ENCODE results near the gene DYNC1H1.

DYNC1H1 gene

DNA sequence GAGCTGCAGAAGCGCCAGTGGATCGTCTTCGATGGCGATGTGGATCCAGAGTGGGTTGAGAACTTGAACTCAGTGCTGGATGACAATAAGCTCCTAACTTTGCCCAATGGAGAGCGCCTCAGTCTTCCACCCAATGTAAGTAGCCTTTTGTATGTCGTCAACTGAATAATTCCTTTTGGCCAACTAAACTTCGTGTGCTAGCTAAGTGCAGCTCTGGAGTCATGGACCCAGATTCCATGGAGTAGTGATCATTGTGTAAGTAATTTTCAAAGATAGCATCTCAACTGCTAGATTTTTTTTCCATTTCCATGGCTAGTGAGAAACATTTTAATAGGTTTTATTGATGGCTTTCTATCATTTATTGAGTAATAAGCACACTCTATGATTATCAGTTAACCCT is 48.0 kb downstream of the DYNC1H1 start:
- CTCF ChIA-PET = no interaction called here
- POLR2A ChIA-PET = no interaction called here
- DNase-seq (ENCODE audit: extremely low spot score) = no peak
- no peak for TF ChIP-seq HDGF (IDR thresholded peaks at IDR 0.05; ENCODE audit: borderline replicate concordance)
- TF ChIP-seq TARDBP (IDR thresholded peaks at IDR 0.05) = no peak
- no peak for TF ChIP-seq SUZ12 (IDR thresholded peaks at IDR 0.05)
- TF ChIP-seq, protein P1, sequence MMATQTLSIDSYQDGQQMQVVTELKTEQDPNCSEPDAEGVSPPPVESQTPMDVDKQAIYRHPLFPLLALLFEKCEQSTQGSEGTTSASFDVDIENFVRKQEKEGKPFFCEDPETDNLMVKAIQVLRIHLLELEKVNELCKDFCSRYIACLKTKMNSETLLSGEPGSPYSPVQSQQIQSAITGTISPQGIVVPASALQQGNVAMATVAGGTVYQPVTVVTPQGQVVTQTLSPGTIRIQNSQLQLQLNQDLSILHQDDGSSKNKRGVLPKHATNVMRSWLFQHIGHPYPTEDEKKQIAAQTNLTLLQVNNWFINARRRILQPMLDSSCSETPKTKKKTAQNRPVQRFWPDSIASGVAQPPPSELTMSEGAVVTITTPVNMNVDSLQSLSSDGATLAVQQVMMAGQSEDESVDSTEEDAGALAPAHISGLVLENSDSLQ (IDR thresholded peaks at IDR 0.05) = no peak
- TF ChIP-seq CTBP1 (IDR thresholded peaks at IDR 0.05; ENCODE audit: borderline replicate concordance) = no peak
- no peak for TF ChIP-seq ZNF384 (IDR thresholded peaks at IDR 0.05)
- no peak for TF ChIP-seq L3MBTL2 (conservative IDR thresholded peaks at IDR 0.05)
- no peak for TF ChIP-seq ARNT (IDR thresholded peaks at IDR 0.05)

DNA sequence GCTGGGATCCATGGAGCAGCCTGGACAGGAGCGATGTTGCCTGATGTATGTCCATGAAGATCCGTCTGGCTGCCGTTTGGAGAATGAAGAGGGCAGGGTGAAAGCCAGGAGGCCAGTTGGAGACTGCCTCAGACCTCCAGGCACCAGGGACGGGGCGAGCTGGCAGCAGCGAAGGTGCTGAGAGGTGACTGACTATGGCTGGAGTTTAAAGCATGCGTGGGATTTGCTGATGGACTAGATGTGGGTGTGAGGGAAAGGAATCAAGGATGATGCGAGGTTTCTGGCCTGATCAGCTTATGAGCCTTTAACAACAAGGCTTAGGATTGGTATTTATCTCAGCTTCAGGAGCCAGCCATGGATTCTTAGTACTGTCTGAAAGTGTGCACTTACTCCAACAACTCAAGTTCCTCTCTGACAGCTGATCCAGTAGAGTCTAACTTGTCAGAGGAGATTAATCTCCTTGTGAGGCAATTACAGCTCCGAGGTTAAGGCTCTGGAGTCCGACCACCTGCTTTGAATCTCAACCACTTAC is 49.4 kb downstream of the DYNC1H1 start:
- no peak for DNase-seq (ENCODE audit: extremely low spot score)
- TF ChIP-seq ELF4 (IDR thresholded peaks at IDR 0.05) (no peak), SP1 (IDR thresholded peaks at IDR 0.05) (no peak), L3MBTL2 (conservative IDR thresholded peaks at IDR 0.05) (no peak), FOXA1 (IDR thresholded peaks at IDR 0.05) (no peak), FOXM1 (IDR thresholded peaks at IDR 0.05; ENCODE audit: borderline replicate concordance) (no peak), FOXK2 (IDR thresholded peaks at IDR 0.05) (no peak), SUZ12 (IDR thresholded peaks at IDR 0.05) (no peak), LEF1 (IDR thresholded peaks at IDR 0.05; ENCODE audit: borderline replicate concordance) (no peak), TARDBP (IDR thresholded peaks at IDR 0.05) (no peak), HDGF (IDR thresholded peaks at IDR 0.05; ENCODE audit: borderline replicate concordance) (no peak), CTBP1 (IDR thresholded peaks at IDR 0.05; ENCODE audit: borderline replicate concordance) (no peak), ZNF384 (IDR thresholded peaks at IDR 0.05) (no peak), BHLHE40 (IDR thresholded peaks at IDR 0.05; ENCODE audit: borderline replicate concordance) (no peak), ARNT (IDR thresholded peaks at IDR 0.05) (no peak), NFRKB (IDR thresholded peaks at IDR 0.05) (no peak)
- TF ChIP-seq, protein P1 (IDR thresholded peaks at IDR 0.05) = no peak
- ChIA-PET POLR2A (no interaction called here), CTCF (no interaction called here)

DNA sequence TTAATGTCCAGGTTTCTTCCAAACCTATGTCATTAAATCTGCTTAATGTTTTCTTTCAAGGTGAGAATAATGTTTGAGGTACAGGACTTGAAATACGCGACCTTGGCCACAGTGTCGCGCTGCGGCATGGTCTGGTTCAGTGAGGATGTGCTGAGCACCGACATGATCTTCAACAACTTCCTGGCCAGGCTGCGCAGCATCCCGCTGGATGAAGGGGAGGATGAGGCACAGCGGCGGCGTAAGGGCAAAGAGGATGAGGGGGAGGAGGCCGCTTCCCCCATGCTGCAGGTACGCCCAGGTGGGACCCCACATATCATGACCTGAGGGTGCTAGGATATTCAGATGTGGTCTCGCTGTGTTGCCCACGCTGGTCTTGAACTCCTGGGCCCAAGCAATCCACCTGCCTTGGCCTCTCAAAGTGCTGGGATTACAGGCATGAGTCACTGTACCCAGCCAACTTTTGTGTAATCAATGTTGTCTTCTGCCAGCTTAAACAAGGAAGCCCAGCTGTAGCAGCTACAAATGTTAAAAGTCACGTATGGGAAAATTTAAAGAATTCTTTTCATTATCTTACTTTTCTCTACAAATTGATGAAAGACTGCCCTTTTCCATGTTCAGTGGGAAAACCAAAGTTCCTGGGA is 50.8 kb downstream of the DYNC1H1 start:
- ChIA-PET CTCF (no interaction called here), POLR2A (no interaction called here)
- TF ChIP-seq BHLHE40 (IDR thresholded peaks at IDR 0.05; ENCODE audit: borderline replicate concordance) (no peak), LEF1 (IDR thresholded peaks at IDR 0.05; ENCODE audit: borderline replicate concordance) (no peak), FOXM1 (IDR thresholded peaks at IDR 0.05; ENCODE audit: borderline replicate concordance) (no peak), NFRKB (IDR thresholded peaks at IDR 0.05) (no peak), ELF4 (IDR thresholded peaks at IDR 0.05) (no peak)
- DNase-seq (ENCODE audit: extremely low spot score) = no peak

DNA sequence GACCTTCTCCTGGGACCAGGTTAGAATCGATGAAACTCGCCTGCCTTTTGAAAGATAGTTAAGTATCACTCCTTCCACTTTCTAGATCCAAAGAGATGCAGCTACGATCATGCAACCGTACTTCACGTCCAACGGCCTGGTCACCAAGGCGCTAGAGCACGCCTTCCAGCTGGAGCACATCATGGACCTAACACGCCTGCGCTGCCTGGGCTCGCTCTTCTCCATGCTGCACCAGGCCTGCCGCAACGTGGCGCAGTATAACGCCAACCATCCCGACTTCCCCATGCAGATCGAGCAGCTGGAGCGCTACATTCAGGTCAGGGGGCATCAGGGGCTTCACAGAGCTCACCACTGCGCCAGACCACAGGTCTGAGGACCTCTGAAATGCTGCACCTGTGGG is 51.4 kb downstream of the DYNC1H1 start:
- ChIA-PET POLR2A (no interaction called here), CTCF (no interaction called here)

DNA sequence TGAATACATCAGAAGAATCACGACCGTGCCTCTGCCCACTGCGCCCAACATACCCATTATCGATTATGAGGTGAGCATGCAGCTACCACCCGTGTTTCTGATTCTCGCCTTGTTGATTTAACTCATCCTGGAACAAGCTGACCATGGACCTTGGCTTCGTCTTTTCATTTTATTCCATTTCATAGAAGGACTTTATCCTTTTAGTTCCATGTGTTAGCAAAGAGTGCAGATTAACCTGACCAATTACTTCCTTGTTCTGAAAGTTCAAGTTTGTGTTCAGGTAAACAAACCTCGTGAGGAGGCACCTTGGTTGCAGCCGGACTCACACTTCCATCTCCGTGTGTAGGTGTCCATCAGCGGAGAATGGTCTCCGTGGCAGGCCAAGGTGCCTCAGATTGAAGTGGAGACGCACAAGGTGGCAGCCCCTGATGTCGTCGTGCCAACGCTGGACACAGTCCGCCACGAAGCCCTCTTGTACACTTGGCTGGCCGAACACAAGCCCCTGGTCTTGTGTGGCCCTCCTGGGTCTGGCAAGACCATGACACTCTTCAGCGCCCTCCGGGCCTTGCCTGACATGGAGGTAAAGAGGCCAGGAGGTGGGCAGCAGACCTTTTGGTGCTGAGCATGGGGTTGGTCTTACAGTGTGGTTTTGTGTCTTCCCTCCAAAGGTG is 52.2 kb downstream of the DYNC1H1 start:
- TF ChIP-seq BHLHE40 (IDR thresholded peaks at IDR 0.05; ENCODE audit: borderline replicate concordance) (no peak), ZNF384 (IDR thresholded peaks at IDR 0.05) (no peak), ARNT (IDR thresholded peaks at IDR 0.05) (no peak), CTBP1 (IDR thresholded peaks at IDR 0.05; ENCODE audit: borderline replicate concordance) (no peak), ELF4 (IDR thresholded peaks at IDR 0.05) (no peak), FOXM1 (IDR thresholded peaks at IDR 0.05; ENCODE audit: borderline replicate concordance) (no peak)
- TF ChIP-seq, protein P1 (IDR thresholded peaks at IDR 0.05) = no peak
- POLR2A ChIA-PET = no interaction called here
- DNase-seq (ENCODE audit: extremely low spot score) = no peak
- CTCF ChIA-PET = no interaction called here

More for the DNA sequence above, 51.4 kb downstream of the DYNC1H1 start:
- no peak for TF ChIP-seq TARDBP (IDR thresholded peaks at IDR 0.05)
- TF ChIP-seq, protein P1 (IDR thresholded peaks at IDR 0.05) = no peak
- no peak for TF ChIP-seq BHLHE40 (IDR thresholded peaks at IDR 0.05; ENCODE audit: borderline replicate concordance)
- TF ChIP-seq FOXA1 (IDR thresholded peaks at IDR 0.05) = no peak
- TF ChIP-seq ZNF384 (IDR thresholded peaks at IDR 0.05) = no peak
- TF ChIP-seq L3MBTL2 (conservative IDR thresholded peaks at IDR 0.05) = no peak
- no peak for TF ChIP-seq CTBP1 (IDR thresholded peaks at IDR 0.05; ENCODE audit: borderline replicate concordance)
- no peak for TF ChIP-seq SP1 (IDR thresholded peaks at IDR 0.05)
- no peak for TF ChIP-seq SUZ12 (IDR thresholded peaks at IDR 0.05)
- TF ChIP-seq HDGF (IDR thresholded peaks at IDR 0.05; ENCODE audit: borderline replicate concordance) = no peak
- TF ChIP-seq ELF4 (IDR thresholded peaks at IDR 0.05) = no peak
- no peak for TF ChIP-seq FOXK2 (IDR thresholded peaks at IDR 0.05)
- TF ChIP-seq ARNT (IDR thresholded peaks at IDR 0.05) = no peak
- DNase-seq (ENCODE audit: extremely low spot score) = no peak
